A673 (cell line): ENCODE data around the gene GADL1.

Source experiments
- CTCF ChIP-seq: fragments of 300-800, 200-600 bp; sonication (generic); conservative IDR thresholded peaks from 2 replicates; pipeline ENCODE4 v1.5.1; 2017; ENCODE audit warnings: low read depth, mild to moderate bottlenecking, antibody characterized with exemption, low read length, moderate library complexity, mixed read lengths
- EZH2 ChIP-seq: fragments of 200-600 bp; sonication (generic); IDR thresholded peaks from 2 replicates; pipeline ENCODE4 v1.6.1; 2017; ENCODE audit warnings: borderline replicate concordance, low read depth, mild to moderate bottlenecking, mixed read lengths, antibody characterized with exemption, low read length; ENCODE audit not compliant: poor library complexity, severe bottlenecking

- no peak for TF ChIP-seq EZH2
- TF ChIP-seq CTCF: no peak
These were observed 89.5 kb downstream of the GADL1 start for GRCh38 chr3:30804984-30805383.
